ENCODE results near the gene ALS2. TPM values are rescaled to one million over a fixed set of nuclear protein-coding genes. Genes with fewer than 3 reads are reported as not detected.
A peak's percentile ranks its signal among the peaks of the same experiment; 100 is the strongest.

The ALS2 gene
- total RNA-seq, 1 donor from 2014 or later: 42.0 TPM

DNA sequence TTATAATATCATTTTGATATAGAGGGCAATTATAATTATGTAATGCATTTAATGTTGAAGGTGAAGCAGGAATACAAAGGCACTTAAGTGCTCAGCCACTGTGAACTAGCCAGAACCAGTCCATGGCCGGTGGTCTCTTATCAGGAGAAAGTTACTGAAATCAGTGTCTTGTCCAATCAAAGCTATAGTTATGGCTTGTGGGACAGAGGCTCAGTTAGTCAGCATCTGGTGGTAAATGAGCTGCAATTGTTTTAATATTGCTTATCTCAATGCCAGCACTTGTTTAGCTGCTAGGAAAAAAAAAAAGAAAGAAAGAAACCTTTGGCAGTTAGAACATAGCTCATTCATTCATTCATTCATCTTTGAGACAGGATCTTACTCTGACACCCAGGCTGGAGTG lies 3.8 kb upstream of the ALS2 start:
- no peaks in the 10 kb centered on the region for H3K36me3 ChIP-seq
- intact Hi-C loops (cut with micrococcal nuclease): no loop called here
- TF ChIP-seq, protein P1, sequence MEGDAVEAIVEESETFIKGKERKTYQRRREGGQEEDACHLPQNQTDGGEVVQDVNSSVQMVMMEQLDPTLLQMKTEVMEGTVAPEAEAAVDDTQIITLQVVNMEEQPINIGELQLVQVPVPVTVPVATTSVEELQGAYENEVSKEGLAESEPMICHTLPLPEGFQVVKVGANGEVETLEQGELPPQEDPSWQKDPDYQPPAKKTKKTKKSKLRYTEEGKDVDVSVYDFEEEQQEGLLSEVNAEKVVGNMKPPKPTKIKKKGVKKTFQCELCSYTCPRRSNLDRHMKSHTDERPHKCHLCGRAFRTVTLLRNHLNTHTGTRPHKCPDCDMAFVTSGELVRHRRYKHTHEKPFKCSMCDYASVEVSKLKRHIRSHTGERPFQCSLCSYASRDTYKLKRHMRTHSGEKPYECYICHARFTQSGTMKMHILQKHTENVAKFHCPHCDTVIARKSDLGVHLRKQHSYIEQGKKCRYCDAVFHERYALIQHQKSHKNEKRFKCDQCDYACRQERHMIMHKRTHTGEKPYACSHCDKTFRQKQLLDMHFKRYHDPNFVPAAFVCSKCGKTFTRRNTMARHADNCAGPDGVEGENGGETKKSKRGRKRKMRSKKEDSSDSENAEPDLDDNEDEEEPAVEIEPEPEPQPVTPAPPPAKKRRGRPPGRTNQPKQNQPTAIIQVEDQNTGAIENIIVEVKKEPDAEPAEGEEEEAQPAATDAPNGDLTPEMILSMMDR (IDR thresholded peaks at IDR 0.05; ENCODE audit: borderline replicate concordance): no peak

DNA sequence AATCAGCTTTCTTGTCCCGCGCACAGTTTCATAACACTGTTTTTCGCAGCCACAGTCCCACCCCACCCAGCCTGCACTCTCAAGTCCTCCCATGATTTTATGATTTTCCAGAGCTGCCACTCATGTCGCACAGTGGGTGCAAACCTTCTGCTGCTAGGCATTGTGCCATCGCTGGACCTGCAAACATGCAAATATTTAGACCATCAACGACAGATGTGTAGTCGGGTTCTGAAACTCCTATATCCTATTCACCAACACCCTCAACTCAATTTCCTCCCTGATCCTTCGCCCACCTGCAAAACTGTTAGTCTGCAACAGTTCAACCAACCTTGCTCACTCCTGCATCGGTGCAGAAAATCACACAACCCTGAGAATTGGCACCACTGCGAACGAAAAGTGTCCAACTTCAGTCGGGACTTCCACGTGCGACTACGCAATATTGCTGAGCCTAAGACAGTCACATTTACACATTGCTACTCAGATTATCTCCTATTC lies 871 bp upstream of the ALS2 start:
- intact Hi-C loops (cut with micrococcal nuclease): no loop called here
- DNase-seq: no peak
- H3K4me3 ChIP-seq: peak overlapping the region; percentile 97
- no peaks in the 10 kb centered on the region for H3K36me3 ChIP-seq
- no peaks in the 10 kb centered on the region for H3K9me3 ChIP-seq (replicated peaks)
- peaks cover 48% of the 10 kb centered on the region for H3K4me1 ChIP-seq
- TF ChIP-seq, protein P1 (IDR thresholded peaks at IDR 0.05; ENCODE audit: borderline replicate concordance): no peak
- no peaks in the 10 kb centered on the region for H3K27me3 ChIP-seq (ENCODE audit: low read depth)
- peak overlapping the region; percentile 95 for H3K27ac ChIP-seq (replicated peaks)

More for the DNA sequence above, 3.8 kb upstream of the ALS2 start:
- Histone ChIP-seq H3K27me3 (ENCODE audit: low read depth) (no peaks in the 10 kb centered on the region), H3K4me1 (peaks cover 18% of the 10 kb centered on the region), H3K9me3 (replicated peaks) (no peaks in the 10 kb centered on the region), H3K4me3 (no peak overlapping the region), H3K27ac (replicated peaks) (no peak overlapping the region)
- no peak for DNase-seq

DNA sequence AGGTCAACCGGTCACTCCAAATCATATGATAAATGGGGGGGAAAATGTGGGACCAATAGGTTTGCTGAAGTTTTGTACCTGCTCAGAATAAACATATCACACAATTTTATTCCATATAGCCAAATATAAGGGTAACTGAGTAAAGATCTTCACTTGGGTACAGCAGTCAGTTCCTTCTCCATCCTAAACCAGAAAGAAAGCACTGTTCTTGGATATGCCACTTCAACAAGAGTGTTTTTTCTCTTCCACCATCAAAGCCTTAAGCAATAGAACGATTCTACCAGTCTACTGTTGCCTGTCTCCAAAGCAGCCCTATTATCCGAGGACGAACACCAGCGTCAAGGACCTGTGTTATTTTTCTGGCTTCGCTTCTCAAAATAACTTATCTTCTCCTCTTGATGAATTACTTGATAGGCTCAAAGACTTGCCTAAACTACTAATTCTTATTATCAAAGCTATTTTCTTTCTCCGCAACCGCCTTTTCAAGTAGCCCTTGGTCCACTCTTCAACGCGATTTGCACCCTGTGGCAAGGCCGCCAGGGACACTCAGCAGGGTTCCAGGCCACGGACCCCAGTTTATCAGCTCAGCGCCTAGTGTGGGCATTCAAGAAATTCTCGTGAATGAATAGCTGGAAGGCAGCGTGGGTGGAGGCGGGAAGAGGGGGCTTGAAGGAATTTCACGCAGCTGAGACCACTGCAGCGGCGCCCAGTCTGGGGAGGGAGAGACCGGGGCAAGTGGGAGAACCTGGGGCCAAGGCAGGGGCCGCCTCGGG lies 646 bp downstream of the ALS2 start:
- no peak for DNase-seq
- no peaks in the 10 kb centered on the region for H3K27me3 ChIP-seq (ENCODE audit: low read depth)
- intact Hi-C loops (cut with micrococcal nuclease): no loop called here
- no peaks in the 10 kb centered on the region for H3K9me3 ChIP-seq (replicated peaks)
- peak overlapping the region; percentile 97 for H3K4me3 ChIP-seq
- TF ChIP-seq, protein P1 (IDR thresholded peaks at IDR 0.05; ENCODE audit: borderline replicate concordance): peak; percentile 11
- peaks cover 62% of the 10 kb centered on the region for H3K4me1 ChIP-seq
- H3K27ac ChIP-seq (replicated peaks): peak overlapping the region; percentile 95
- H3K36me3 ChIP-seq: no peaks in the 10 kb centered on the region

DNA sequence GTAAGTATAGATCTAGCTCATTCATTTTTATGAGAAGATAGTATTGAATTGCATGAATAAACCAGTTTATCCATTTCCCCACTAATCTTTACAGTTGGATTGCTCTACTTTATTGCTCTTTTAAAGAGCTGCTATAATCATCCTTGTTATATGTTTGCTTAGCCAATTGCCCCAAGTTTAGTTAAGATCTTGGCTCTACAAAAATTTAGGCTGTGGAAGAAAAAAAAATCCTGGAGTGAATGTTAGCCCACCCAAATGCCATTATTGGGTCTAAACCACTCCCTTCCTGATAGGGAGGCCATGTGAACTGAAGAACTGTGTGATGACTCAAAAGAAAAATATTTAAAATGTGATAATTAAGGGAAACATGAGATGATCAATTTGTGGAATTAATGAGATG lies 2.9 kb downstream of the ALS2 start:
- Histone ChIP-seq H3K4me1 (peaks cover 63% of the 10 kb centered on the region), H3K27ac (replicated peaks) (no peak overlapping the region), H3K9me3 (replicated peaks) (no peaks in the 10 kb centered on the region), H3K36me3 (no peaks in the 10 kb centered on the region), H3K27me3 (ENCODE audit: low read depth) (no peaks in the 10 kb centered on the region), H3K4me3 (no peak overlapping the region)
- DNase-seq: no peak
- TF ChIP-seq, protein P1 (IDR thresholded peaks at IDR 0.05; ENCODE audit: borderline replicate concordance): no peak
- intact Hi-C loops (cut with micrococcal nuclease): no loop called here

DNA sequence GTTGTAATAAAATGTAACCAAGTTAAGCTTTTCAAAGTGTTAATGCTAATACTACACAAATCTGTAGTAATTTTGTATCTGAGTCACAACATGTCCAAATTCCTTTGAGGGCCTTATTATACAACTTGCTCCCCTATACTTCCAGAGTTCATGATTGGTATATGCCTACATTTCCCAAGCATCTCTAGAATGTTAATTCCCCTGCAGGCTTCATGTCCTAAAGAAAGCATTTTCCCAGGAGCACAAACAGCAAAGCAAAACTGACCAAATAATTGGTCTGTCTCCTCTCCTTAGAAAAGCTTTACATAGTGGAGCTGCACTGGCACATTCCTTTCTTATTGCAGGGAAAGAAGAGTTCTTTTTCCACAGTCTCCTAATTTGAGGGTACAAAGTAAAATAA lies 3.7 kb downstream of the ALS2 start:
- H3K27ac ChIP-seq (replicated peaks): peak overlapping the region; percentile 43
- H3K4me1 ChIP-seq: peaks cover 63% of the 10 kb centered on the region
- H3K9me3 ChIP-seq (replicated peaks): no peaks in the 10 kb centered on the region
- no peaks in the 10 kb centered on the region for H3K27me3 ChIP-seq (ENCODE audit: low read depth)
- TF ChIP-seq, protein P1 (IDR thresholded peaks at IDR 0.05; ENCODE audit: borderline replicate concordance): no peak
- H3K4me3 ChIP-seq: no peak overlapping the region
- intact Hi-C loops (cut with micrococcal nuclease): no loop called here
- H3K36me3 ChIP-seq: no peaks in the 10 kb centered on the region
- no peak for DNase-seq
